Nephron (organoid): Measurements from ENCODE around the gene MMP21.

Experiments used
- H3K27ac Mint-ChIP-seq, 3 experiments: 2 replicates each; pipeline ENCODE4 v1.8.0; 2020; ENCODE audit warnings: mixed read lengths in 3 of 3, mild to moderate bottlenecking in 2 of 3, moderate library complexity in 1 of 3
- H3K27me3 Mint-ChIP-seq: 2 replicates; pipeline ENCODE4 v1.8.0; 2021; ENCODE audit warnings: low read depth, mild to moderate bottlenecking, moderate library complexity, mixed read lengths
- H3K36me3 Mint-ChIP-seq: 2 replicates; pipeline ENCODE4 v1.8.0; 2020; ENCODE audit warnings: low read depth, mixed read lengths
- H3K4me1 Mint-ChIP-seq: 2 replicates; pipeline ENCODE4 v1.8.0; 2020; ENCODE audit warnings: mixed read lengths
- H3K4me3 Mint-ChIP-seq, 3 experiments: 2 replicates each; pipeline ENCODE4 v1.8.0; 2020; ENCODE audit warnings: mild to moderate bottlenecking in 3 of 3, mixed read lengths in 3 of 3, moderate library complexity in 2 of 3
- H3K9me3 Mint-ChIP-seq: 2 replicates; pipeline ENCODE4 v1.8.0; 2020; ENCODE audit warnings: mixed read lengths
- CTCF ChIP-seq, 3 experiments: fragments of 200-600 bp; sonication (generic); IDR thresholded peaks; one replicate each; pipeline ENCODE4 v1.5.0; 2021; ENCODE audit warnings: antibody characterized with exemption in 3 of 3; ENCODE audit not compliant: unreplicated experiment in 3 of 3

MMP21 gene

GRCh38 chr10:125756196-125756595 is 19.4 kb downstream of the MMP21 start:
- H3K27ac Mint-ChIP-seq = no peak overlapping the region
- H3K9me3 Mint-ChIP-seq = no peaks in the 10 kb centered on the region
- peaks cover 4% of the 10 kb centered on the region for H3K4me1 Mint-ChIP-seq
- H3K36me3 Mint-ChIP-seq = peaks cover 79% of the 10 kb centered on the region
- no peak for TF ChIP-seq CTCF (IDR thresholded peaks at IDR 0.05; ENCODE audit: unreplicated experiment in 3 of 3)
- no peaks in the 10 kb centered on the region for H3K27me3 Mint-ChIP-seq
- H3K4me3 Mint-ChIP-seq = no peak overlapping the region

GRCh38 chr10:125747417-125747816 is 28.2 kb downstream of the MMP21 start:
- Mint-ChIP-seq H3K4me3 (no peak overlapping the region), H3K27ac (no peak overlapping the region), H3K4me1 (no peaks in the 10 kb centered on the region), H3K36me3 (peaks cover 87% of the 10 kb centered on the region), H3K27me3 (no peaks in the 10 kb centered on the region), H3K9me3 (no peaks in the 10 kb centered on the region)
- TF ChIP-seq CTCF (IDR thresholded peaks at IDR 0.05; ENCODE audit: unreplicated experiment in 3 of 3) = no peak

DNA sequence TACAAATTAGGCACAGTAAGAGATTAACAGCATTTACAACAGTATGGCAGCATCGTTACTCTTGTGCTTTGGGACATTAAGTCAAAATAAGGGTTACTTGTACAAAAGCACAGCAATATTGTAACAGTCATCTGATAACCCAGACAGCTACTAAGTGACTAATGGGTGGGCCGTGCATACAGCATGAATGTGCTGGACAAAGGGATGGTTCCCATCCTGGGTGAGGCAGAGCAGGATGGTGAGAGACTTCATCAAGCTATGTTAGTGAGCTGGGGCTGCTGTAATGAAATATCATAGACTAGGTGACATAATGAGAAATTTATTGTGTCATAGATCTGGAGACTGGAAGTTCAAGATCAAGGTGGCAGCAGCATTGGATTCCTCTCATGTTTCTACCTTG is 30.7 kb downstream of the MMP21 start:
- no peak overlapping the region for H3K27ac Mint-ChIP-seq
- H3K36me3 Mint-ChIP-seq = peaks cover 85% of the 10 kb centered on the region
- H3K9me3 Mint-ChIP-seq = no peaks in the 10 kb centered on the region
- H3K27me3 Mint-ChIP-seq = no peaks in the 10 kb centered on the region
- TF ChIP-seq CTCF (IDR thresholded peaks at IDR 0.05; ENCODE audit: unreplicated experiment in 3 of 3) = no peak
- H3K4me1 Mint-ChIP-seq = no peaks in the 10 kb centered on the region
- no peak overlapping the region for H3K4me3 Mint-ChIP-seq

DNA sequence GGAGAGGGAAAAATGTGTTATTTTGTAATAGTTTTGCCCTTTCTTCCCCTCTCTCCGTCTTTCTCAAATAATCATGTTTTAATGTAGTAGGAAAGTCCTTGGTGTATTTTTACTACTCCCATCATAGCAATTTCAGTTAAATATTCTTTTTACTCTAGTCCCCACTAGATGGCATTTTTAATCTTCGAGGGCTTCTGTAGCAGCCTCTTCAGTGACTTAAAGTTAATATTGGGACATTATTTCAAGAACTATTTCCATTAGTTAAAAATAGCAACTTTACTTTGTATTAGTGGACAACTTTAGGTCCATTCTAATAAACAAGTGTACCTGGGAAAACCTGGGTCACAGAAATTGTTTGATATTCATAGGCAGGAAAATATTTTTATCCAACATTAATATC is 33.2 kb downstream of the MMP21 start:
- Mint-ChIP-seq H3K36me3 (peaks cover 85% of the 10 kb centered on the region), H3K27me3 (no peaks in the 10 kb centered on the region), H3K4me1 (no peaks in the 10 kb centered on the region), H3K4me3 (no peak overlapping the region), H3K9me3 (no peaks in the 10 kb centered on the region), H3K27ac (no peak overlapping the region)
- TF ChIP-seq CTCF (IDR thresholded peaks at IDR 0.05; ENCODE audit: unreplicated experiment in 3 of 3) = peak in 2 of 3 experiments; percentile 32 to 42

- Mint-ChIP-seq H3K27me3 (no peaks in the 10 kb centered on the region), H3K36me3 (peaks cover 86% of the 10 kb centered on the region), H3K9me3 (no peaks in the 10 kb centered on the region), H3K4me3 (no peak overlapping the region), H3K27ac (no peak overlapping the region), H3K4me1 (no peaks in the 10 kb centered on the region)
- no peak for TF ChIP-seq CTCF (IDR thresholded peaks at IDR 0.05; ENCODE audit: unreplicated experiment in 3 of 3)
These were observed 35.5 kb downstream of the MMP21 start for GRCh38 chr10:125739994-125740679.

DNA sequence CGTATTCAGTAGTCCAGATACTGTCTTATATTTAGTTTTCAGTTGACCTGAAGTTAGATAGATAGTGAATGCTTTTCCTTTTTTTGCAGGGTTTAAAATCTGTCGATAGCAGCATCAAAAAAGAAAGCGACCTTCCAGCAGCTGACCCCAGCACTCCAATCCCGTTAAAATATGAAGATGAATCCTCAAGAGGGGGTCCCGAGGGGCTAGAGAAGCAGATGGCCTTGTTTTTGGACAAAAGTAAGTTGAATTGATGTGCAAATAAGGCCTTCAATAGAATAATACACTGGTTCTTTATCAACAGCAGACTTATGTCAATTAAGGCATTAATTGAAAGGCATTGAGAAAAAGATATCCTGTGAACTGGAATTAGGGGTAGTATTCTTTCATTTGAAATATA is 37.4 kb downstream of the MMP21 start:
- Mint-ChIP-seq H3K9me3 (no peaks in the 10 kb centered on the region), H3K27ac (no peak overlapping the region), H3K4me1 (no peaks in the 10 kb centered on the region), H3K27me3 (no peaks in the 10 kb centered on the region), H3K4me3 (no peak overlapping the region), H3K36me3 (peaks cover 80% of the 10 kb centered on the region)
- no peak for TF ChIP-seq CTCF (IDR thresholded peaks at IDR 0.05; ENCODE audit: unreplicated experiment in 3 of 3)
